ENCODE results near the gene TMEM150A.

TMEM150A gene

GRCh38 chr2:85631316-85631715 is 28.8 kb upstream of the TMEM150A start:
- Histone ChIP-seq H3K27ac (no peak overlapping the region), H4K20me1 (ENCODE audit: insufficient read depth) (no peaks in the 10 kb centered on the region), H3K4me1 (ENCODE audit: low read depth, poor library complexity, severe bottlenecking) (peaks cover 49% of the 10 kb centered on the region), H2AFZ (ENCODE audit: low read depth) (no peak overlapping the region), H3K36me3 (ENCODE audit: insufficient read depth) (peaks cover 12% of the 10 kb centered on the region; the same call in 1 of the 2 replicates), H3K4me2 (no peak overlapping the region), H3K9ac (no peak overlapping the region), H3K79me2 (ENCODE audit: insufficient read depth, low read depth) (peaks cover 14% of the 10 kb centered on the region; the same call in 1 of the 2 replicates), H3K4me3 (IDR thresholded peaks at IDR 0.05; ENCODE audit: insufficient read depth, low read depth, low read length) (no peak overlapping the region), H3K27me3 (ENCODE audit: insufficient read depth, low read depth) (no peaks in the 10 kb centered on the region)
- no peak for TF ChIP-seq CTCF (conservative IDR thresholded peaks at IDR 0.05; ENCODE audit: low read depth, low read length)

- H3K4me2 ChIP-seq, result peak overlapping the region; percentile 78
- H3K27me3 ChIP-seq (ENCODE audit: insufficient read depth, low read depth), result no peaks in the 10 kb centered on the region
- H3K79me2 ChIP-seq (ENCODE audit: insufficient read depth, low read depth), result peaks cover 14% of the 10 kb centered on the region; the same call in 1 of the 2 replicates
- no peak overlapping the region for H3K4me3 ChIP-seq (IDR thresholded peaks at IDR 0.05; ENCODE audit: insufficient read depth, low read depth, low read length)
- no peak overlapping the region; the same call in 1 of the 2 replicates for H3K9ac ChIP-seq
- TF ChIP-seq CTCF (conservative IDR thresholded peaks at IDR 0.05; ENCODE audit: low read depth, low read length), result no peak
- H3K27ac ChIP-seq, result peak overlapping the region; percentile 59
- no peak overlapping the region for H2AFZ ChIP-seq (ENCODE audit: low read depth)
- no peaks in the 10 kb centered on the region for H4K20me1 ChIP-seq (ENCODE audit: insufficient read depth)
- peaks cover 19% of the 10 kb centered on the region; the same call in 1 of the 2 replicates for H3K36me3 ChIP-seq (ENCODE audit: insufficient read depth)
- peaks cover 57% of the 10 kb centered on the region for H3K4me1 ChIP-seq (ENCODE audit: low read depth, poor library complexity, severe bottlenecking)
Measured at GRCh38 chr2:85628658-85629057, 26.2 kb upstream of the TMEM150A start.

- TF ChIP-seq CTCF (conservative IDR thresholded peaks at IDR 0.05; ENCODE audit: low read depth, low read length), result no peak
- H3K36me3 ChIP-seq (ENCODE audit: insufficient read depth), result peaks cover 13% of the 10 kb centered on the region; the same call in 1 of the 2 replicates
Measured at GRCh38 chr2:85623991-85624390, 21.5 kb upstream of the TMEM150A start.

GRCh38 chr2:85621338-85621737 is 18.8 kb upstream of the TMEM150A start:
- Histone ChIP-seq H3K36me3 (ENCODE audit: insufficient read depth) (peaks cover 13% of the 10 kb centered on the region; the same call in 1 of the 2 replicates), H3K4me3 (IDR thresholded peaks at IDR 0.05; ENCODE audit: insufficient read depth, low read depth, low read length) (no peak overlapping the region), H3K79me2 (ENCODE audit: insufficient read depth, low read depth) (peaks cover 39% of the 10 kb centered on the region)

More at GRCh38 chr2:85623991-85624390, 21.5 kb upstream of the TMEM150A start:
- H3K4me1 ChIP-seq (ENCODE audit: low read depth, poor library complexity, severe bottlenecking), result peaks cover 38% of the 10 kb centered on the region
- no peaks in the 10 kb centered on the region for H3K27me3 ChIP-seq (ENCODE audit: insufficient read depth, low read depth)
- H3K27ac ChIP-seq, result no peak overlapping the region
- no peak overlapping the region for H3K9ac ChIP-seq
- H3K79me2 ChIP-seq (ENCODE audit: insufficient read depth, low read depth), result peaks cover 12% of the 10 kb centered on the region
- no peak overlapping the region for H3K4me2 ChIP-seq
- no peak overlapping the region for H2AFZ ChIP-seq (ENCODE audit: low read depth)
- H4K20me1 ChIP-seq (ENCODE audit: insufficient read depth), result no peaks in the 10 kb centered on the region; the same call in 1 of the 2 replicates
- no peak overlapping the region for H3K4me3 ChIP-seq (IDR thresholded peaks at IDR 0.05; ENCODE audit: insufficient read depth, low read depth, low read length)

More at GRCh38 chr2:85621338-85621737, 18.8 kb upstream of the TMEM150A start:
- H3K4me2 ChIP-seq, result no peak overlapping the region
- H2AFZ ChIP-seq (ENCODE audit: low read depth), result no peak overlapping the region
- H3K27me3 ChIP-seq (ENCODE audit: insufficient read depth, low read depth), result no peaks in the 10 kb centered on the region
- H4K20me1 ChIP-seq (ENCODE audit: insufficient read depth), result peaks cover 6% of the 10 kb centered on the region; the same call in 1 of the 2 replicates
- peaks cover 30% of the 10 kb centered on the region for H3K4me1 ChIP-seq (ENCODE audit: low read depth, poor library complexity, severe bottlenecking)
- H3K9ac ChIP-seq, result no peak overlapping the region
- H3K27ac ChIP-seq, result no peak overlapping the region; the same call in 1 of the 2 replicates
- TF ChIP-seq CTCF (conservative IDR thresholded peaks at IDR 0.05; ENCODE audit: low read depth, low read length), result no peak
